Measurements from ENCODE around the gene SHB. TPM values are rescaled to one million over a fixed set of nuclear protein-coding genes. Genes with fewer than 3 reads are reported as not detected.

SHB gene
- total RNA-seq, 1 donor, result 2.2 TPM

GRCh38 chr9:37873955-37874354, 195.1 kb downstream of the SHB start:
- DNase-seq (ENCODE audit: low read depth in 2 of 3, low spot score in 2 of 3), result no peak

DNA sequence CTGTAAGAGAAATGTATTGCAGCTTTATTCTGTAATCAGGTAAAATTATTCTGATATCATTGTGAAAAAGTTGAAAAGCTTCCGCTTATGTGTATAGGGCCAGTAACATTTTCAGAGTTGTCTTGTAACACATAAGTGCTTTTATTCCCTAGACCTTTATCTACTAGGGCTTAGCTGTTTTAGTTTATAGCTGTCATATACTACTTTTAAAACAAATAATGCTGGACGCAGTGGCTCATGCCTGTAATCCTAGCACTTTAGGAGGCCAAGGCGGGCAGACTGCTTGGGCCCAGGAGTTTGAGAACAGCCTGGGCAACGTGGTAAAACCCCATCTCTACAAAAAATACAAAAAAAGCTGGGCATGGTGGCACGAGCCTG, 198.2 kb downstream of the SHB start:
- no peak for DNase-seq (ENCODE audit: low read depth in 2 of 3, low spot score in 2 of 3)

- DNase-seq (ENCODE audit: low read depth in 2 of 3, low spot score in 2 of 3), result no peak
Measured at GRCh38 chr9:37870081-37870798, 198.8 kb downstream of the SHB start.

Small RNA genes within 50 kb of the gene (small RNA-seq; reads per million reads assigned to genes)
- gene RNU7-124P, result not detected

Other genes starting within 250 kb of the SHB start
- gene SLC25A51, start 165.1 kb downstream of the SHB start, total RNA-seq, result 26.7 TPM

Data from hematopoietic multipotent progenitor cell (in vitro differentiated cells).